Measurements from ENCODE around the gene INAFM2. TPM values are rescaled to one million over a fixed set of nuclear protein-coding genes. Genes with fewer than 3 reads are reported as not detected.

Gene INAFM2
- total and polyA plus RNA-seq, 11 donors: 27.9 to 92.7 (median 36.1) TPM

DNA sequence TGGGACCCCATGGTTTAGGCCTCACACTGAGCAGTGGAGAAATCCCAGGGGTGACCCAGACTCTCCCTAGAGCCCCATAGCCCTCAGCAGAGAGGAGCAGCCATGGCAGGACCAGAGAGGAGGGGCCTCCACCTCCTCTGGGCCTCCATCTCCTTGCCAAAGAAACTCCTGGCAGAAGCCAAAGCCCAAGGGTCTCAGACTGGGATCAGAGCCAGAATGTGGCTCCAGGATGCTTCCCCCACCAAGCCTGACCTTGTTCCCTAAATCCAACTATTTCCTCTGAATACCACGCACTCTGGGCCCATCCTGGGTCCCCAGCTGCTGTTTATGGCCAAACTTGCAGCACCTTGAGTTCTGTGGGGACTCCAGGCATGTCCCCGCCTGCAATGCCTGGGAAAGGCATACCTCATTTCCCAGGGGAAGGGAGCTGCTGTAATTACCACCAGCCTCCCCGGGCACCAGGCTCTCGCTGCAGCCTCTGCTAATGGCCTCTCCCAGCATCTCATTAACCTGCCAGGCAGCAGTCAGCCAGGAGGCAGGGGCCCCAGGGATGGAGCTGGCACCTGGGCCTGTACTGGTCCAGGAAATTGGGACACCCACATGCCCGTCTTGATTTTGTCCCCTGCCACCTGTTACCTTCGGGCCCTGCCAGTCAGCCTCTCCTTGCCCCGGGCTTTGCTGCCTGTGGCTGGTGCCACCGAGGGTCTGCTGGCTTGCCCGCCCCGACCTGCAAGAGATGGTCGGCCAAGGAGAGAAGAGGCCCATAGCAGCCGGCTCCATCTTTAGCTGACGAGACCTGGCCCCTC, 12.6 kb downstream of the INAFM2 start:
- H3K4me1 ChIP-seq: peaks cover 18 to 100% (median 85%) of the 10 kb centered on the region in 12 donors

GRCh38 chr15:40336744-40337122, 13.2 kb downstream of the INAFM2 start:
- peaks cover 22 to 100% (median 85%) of the 10 kb centered on the region in 12 donors for H3K4me1 ChIP-seq
- no peak for ATAC-seq
- H3K27ac ChIP-seq: peak overlapping the region in 10 of 12 donors; percentile 27 to 100 (median 96)
- H3K4me3 ChIP-seq: no peak overlapping the region
- no peaks in the 10 kb centered on the region for H3K27me3 ChIP-seq
- peaks cover 0 to 18% (median 6%) of the 10 kb centered on the region in 9 donors for H3K36me3 ChIP-seq
- TF ChIP-seq POLR2A (IDR thresholded peaks at IDR 0.05): no peak
- TF ChIP-seq CTCF (IDR thresholded peaks at IDR 0.05): peak in 1 of 12 donors; percentile 6
- intact Hi-C loops (cut with DNase I): no loop called here
- WGBS, 4 donors: 59 to 75% (median 64%) methylated on average over 5 of the region's 5 CpGs
- H3K9me3 ChIP-seq: no peaks in the 10 kb centered on the region
- peak in 2 of 5 donors; percentile 56 to 75 for DNase-seq

More for the DNA sequence above, 12.6 kb downstream of the INAFM2 start:
- intact Hi-C loops (cut with DNase I): no loop called here
- H3K4me3 ChIP-seq: no peak overlapping the region
- ATAC-seq (no peak), DNase-seq (peak in 1 of 5 donors; percentile 61)
- peaks cover 0 to 18% (median 6%) of the 10 kb centered on the region in 9 donors for H3K36me3 ChIP-seq
- no peak for TF ChIP-seq CTCF (IDR thresholded peaks at IDR 0.05)
- no peak for TF ChIP-seq POLR2A (IDR thresholded peaks at IDR 0.05)
- H3K27ac ChIP-seq: peak overlapping the region in 10 of 12 donors; percentile 27 to 99 (median 92)
- H3K9me3 ChIP-seq: no peaks in the 10 kb centered on the region
- WGBS, 4 donors: 82 to 85% (median 83%) methylated on average over 10 to 13 of the region's 13 CpGs
- no peaks in the 10 kb centered on the region for H3K27me3 ChIP-seq

- Histone ChIP-seq H3K9me3 (no peaks in the 10 kb centered on the region), H3K4me1 (peaks cover 26 to 98% (median 86%) of the 10 kb centered on the region in 12 donors), H3K4me3 (peak overlapping the region in 7 of 12 donors; percentile 1 to 57 (median 17)), H3K36me3 (peaks cover 0 to 18% (median 6%) of the 10 kb centered on the region in 9 donors), H3K27me3 (no peaks in the 10 kb centered on the region), H3K27ac (peak overlapping the region in 11 of 12 donors; percentile 46 to 100 (median 97))
- TF ChIP-seq CTCF (IDR thresholded peaks at IDR 0.05) (no peak), POLR2A (IDR thresholded peaks at IDR 0.05) (no peak)
- DNase-seq (peak in 2 of 5 donors; percentile 45 to 67), ATAC-seq (no peak)
- WGBS, 4 donors: 32 to 55% (median 45%) methylated on average over 14 to 19 of the region's 19 CpGs
- intact Hi-C loops (cut with DNase I): no loop called here
Observed at GRCh38 chr15:40337597-40337996, 14.1 kb downstream of the INAFM2 start.

GRCh38 chr15:40338041-40338657, 14.7 kb downstream of the INAFM2 start:
- TF ChIP-seq CTCF (IDR thresholded peaks at IDR 0.05) (peak; percentile 57 to 87 (median 75)), POLR2A (IDR thresholded peaks at IDR 0.05) (no peak)
- peaks cover 30 to 98% (median 90%) of the 10 kb centered on the region in 12 donors for H3K4me1 ChIP-seq
- peak overlapping the region in 9 of 12 donors; percentile 1 to 57 (median 49) for H3K4me3 ChIP-seq
- H3K27me3 ChIP-seq: no peaks in the 10 kb centered on the region
- DNase-seq (peak; percentile 82 to 89 (median 85)), ATAC-seq (peak; percentile 13 to 28 (median 22))
- 26 to 32% (median 28%) methylated on average over 11 of the region's 11 CpGs for WGBS, 4 donors
- H3K36me3 ChIP-seq: peaks cover 0 to 18% (median 6%) of the 10 kb centered on the region in 9 donors
- H3K9me3 ChIP-seq: no peaks in the 10 kb centered on the region
- intact Hi-C loops (cut with DNase I): loop anchor here in 3 of 10 donors (2.0 kb wide), 2 partner anchors 13 to 15 kb away; partner anchors contain the start of gene INAFM2 (in 1 of the 3)
- peak overlapping the region in 11 of 12 donors; percentile 94 to 100 (median 97) for H3K27ac ChIP-seq

Measured in heart left ventricle (tissue), 16 donors.